CMK (cell line): ENCODE measurements around the gene KCNC1.

Experiments
- DNase-seq: peaks from one replicate; pipeline ENCODE4 v3.0.0-alpha.2; 2010; ENCODE audit warnings: low read depth

KCNC1 gene

GRCh38 chr11:17734418-17734911 is at the start of gene KCNC1:
TSS of gene KCNC1 (plus strand) at chr11:17734781. CDS start at chr11:17736003, 1,222 bp downstream.
- no peak for DNase-seq

GRCh38 chr11:17686231-17686980 is 48.2 kb upstream of the KCNC1 start:
- DNase-seq = no peak

DNA sequence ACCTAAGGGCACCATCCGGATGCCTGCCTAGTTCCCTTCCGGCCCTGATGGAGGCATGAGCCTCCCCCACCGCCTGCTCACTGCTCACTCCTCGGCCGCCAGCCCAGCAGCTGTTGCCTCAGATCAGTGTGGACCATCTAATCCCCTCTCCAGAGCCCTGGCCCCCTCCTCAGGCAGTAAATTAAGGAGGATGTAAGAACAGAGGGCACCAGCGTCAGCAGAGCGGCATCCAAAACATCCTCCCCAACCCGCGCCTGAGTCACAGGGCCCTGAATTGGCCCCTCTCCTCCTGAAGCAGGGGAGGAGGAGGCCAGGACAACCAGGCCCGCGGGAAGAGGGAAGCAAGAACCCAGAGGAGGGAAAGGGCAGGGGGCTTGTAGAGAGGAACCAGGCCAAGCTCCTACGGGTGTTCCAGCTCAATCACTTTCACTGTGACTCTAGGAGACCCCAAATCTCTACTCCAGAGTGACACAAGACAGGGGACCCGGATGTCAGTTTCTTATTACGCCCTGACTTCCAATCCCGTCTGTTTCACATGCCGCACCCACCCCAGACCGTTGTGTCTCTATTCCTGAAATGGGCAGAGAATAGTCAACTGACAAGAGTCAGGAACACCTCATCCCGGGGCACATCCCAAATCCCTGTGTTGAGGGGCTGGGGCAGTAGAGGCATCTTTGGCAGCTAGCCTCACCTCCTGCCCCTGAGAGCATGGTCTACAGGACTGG is 46.5 kb upstream of the KCNC1 start:
- no peak for DNase-seq

GRCh38 chr11:17691550-17691949 is 43.0 kb upstream of the KCNC1 start:
- DNase-seq = no peak

GRCh38 chr11:17691976-17692375 is 42.6 kb upstream of the KCNC1 start:
- DNase-seq = no peak

DNA sequence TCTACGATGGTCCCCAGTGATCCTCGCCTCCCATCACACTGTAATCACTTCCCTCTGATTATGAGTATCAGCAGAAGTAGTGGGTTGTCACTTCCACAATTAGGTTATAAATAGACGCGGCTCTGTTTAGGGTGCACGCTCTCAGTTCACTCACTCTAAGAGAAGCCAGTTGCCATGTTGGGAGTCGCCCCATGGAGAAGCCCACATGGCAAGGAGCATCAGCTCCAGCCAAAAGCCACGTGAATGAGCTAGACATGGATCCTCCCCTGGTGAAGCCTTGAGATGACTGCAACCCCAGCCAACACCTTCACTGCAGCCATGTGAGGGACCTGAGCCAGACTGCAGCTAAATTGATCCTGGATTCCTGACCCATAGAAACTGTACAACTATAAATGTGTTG is 41.6 kb upstream of the KCNC1 start:
- no peak for DNase-seq

GRCh38 chr11:17693531-17693930 is 41.0 kb upstream of the KCNC1 start:
- DNase-seq = no peak

GRCh38 chr11:17694494-17695110 is 40.0 kb upstream of the KCNC1 start:
- DNase-seq = no peak

- DNase-seq = no peak
Observed at GRCh38 chr11:17695454-17696441, 38.8 kb upstream of the KCNC1 start.

DNA sequence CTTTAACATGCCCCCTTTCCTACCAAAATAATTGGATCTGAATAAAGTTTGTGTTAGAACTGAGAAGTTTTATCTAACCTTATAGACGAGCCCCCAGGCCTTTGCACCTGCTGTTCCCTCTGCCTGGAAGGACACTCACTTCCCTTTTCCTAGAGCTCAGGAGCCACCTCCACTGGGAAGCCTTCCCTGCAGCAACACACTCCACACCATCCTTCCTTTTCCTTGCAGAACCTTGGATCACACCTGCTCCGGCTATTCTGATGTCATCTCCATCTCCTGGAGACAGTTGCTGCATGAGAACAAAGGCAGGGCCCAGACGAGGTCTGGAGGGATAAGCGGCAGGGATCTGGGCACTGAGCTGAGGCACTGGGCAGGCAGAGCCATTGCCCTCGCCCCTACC is 37.8 kb upstream of the KCNC1 start:
- DNase-seq = no peak

GRCh38 chr11:17697175-17697949 is 37.2 kb upstream of the KCNC1 start:
- DNase-seq = no peak

- no peak for DNase-seq
Observed at GRCh38 chr11:17699147-17700114, 35.1 kb upstream of the KCNC1 start.

GRCh38 chr11:17700991-17701390 is 33.6 kb upstream of the KCNC1 start:
- DNase-seq = no peak

DNA sequence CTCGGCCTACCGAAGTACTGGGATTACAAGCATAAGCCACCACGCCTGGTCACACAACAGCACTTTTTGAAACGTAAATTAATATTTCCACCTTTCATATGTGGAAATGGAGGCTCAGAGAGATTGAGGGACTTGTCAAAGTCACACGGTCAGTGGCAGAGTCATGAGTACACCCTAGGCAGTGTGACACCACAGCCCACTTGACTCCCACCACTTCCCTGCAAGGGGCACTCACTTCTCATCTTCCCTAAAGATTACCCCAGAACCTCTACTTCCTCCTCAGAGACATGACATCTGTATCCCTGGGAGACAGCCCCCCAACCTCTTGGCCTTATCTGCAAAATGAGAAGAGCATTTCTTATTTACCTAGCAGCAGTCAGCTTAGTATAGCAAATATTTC is 31.7 kb upstream of the KCNC1 start:
- no peak for DNase-seq

DNA sequence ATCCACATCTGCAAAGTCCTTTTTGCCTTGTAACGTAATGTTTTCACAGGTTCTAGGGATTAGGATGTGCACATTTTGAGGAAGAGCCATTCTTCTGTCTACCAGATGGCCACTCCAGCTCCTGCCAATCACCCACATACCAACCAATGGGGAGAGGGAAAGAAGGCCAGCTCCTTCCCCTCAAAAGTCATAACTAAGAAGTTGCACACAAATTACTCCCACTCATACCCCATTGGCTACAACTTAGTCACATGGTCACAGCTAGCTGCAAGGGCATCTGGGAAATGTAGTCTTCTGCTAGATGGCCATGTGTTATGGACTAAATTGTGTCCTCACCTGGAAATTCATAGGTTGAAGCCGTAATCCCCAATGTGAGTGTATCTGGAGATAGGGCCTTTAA is 30.6 kb upstream of the KCNC1 start:
- DNase-seq = peak; percentile 1

DNA sequence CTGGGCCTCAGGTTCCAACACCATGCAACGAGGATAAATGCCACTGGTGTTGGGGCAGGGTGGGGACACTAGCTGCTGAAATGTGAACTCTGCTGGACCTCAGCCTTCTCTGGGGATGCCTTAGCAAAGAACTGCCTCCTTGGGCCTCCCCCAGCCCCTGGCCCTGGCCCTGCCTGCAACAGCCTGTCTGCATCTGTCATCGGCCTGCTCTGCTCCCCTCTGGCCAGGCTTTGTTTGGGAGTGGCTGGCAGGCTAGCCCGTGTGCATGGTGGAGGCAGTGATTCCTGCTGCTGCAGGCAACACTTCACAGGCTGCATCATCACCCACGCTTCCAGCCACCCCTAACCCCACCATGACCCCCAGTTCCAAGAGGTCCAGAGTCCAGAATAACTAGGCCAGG is 26.8 kb upstream of the KCNC1 start:
- no peak for DNase-seq

DNA sequence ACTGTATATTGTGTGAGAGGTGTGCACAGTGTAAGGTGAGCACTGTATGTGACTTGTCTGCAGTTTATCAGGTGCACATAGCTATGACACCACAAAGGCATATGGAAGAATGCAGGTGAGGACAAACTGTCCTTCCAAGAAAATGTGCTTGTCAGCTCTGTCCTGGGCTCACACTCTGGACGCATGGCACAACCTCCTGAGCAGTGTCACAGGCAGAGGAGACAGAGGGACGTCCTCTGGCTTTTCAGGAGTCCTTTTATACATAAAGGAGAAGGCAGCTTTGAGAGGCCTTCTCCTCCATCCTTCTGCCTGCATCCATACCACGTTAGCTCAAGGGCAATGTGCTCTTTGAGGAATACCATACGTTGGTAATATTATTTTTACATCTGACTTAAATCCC is 22.7 kb upstream of the KCNC1 start:
- no peak for DNase-seq

- DNase-seq = no peak
Observed at GRCh38 chr11:17713851-17714250, 20.7 kb upstream of the KCNC1 start.

DNA sequence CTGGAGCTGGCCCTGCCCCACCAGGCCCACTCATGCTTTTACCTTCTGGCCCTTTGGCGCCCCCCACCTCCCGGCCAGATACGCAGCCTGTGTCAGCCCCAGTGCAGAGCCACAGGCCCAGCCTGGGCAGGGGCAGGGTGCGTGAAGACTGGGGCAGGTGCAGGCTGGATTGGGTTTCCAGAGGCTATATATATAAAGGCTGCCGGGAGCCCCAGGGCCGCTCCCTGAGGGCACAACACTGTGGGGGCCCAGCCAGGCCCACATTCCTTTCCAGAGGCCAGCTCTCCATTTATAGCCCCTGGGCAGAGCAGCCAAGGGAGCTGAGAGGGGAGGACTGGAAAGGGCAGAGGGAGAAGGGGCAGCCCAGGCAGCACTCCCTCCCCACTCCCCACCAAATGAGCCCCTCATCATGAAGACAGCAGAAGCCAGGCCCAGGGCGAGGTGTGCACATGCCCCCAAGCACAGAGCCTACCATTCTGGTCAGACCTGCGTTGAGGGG is 20.2 kb upstream of the KCNC1 start:
- DNase-seq = no peak

DNA sequence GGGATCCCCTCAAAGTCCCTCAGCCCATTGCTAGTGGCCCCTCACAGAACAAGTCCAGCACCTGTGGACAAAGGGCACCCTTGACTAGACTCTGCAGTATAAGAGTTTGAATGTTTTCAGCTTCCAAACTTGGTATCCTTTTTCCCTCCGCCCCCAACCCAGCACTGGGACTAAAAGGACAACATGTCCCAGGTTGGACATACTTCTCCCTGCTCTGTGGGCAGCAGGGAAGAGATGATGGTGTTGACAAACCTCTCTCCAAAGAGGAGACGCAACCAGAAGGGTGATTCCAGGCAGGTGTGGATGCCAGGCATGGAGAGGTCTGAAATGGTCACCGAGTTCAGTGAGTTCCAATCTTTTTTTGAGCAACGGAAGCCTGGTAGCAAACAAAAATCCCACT is 19.7 kb upstream of the KCNC1 start:
- no peak for DNase-seq
